22Rv1 (cell line): ENCODE measurements around the gene SETD2.

Experiments
- ZFX ChIP-seq: fragments of 450-650 bp; IDR thresholded peaks from 2 replicates; pipeline ENCODE4 v1.6.1; 2017; ENCODE audit warnings: antibody characterized with exemption, borderline replicate concordance
- TF ChIP-seq, protein P1 (sequence below): fragments of 450-650 bp; IDR thresholded peaks from 2 replicates; pipeline ENCODE4 v1.5.1; 2017; ENCODE audit warnings: mild to moderate bottlenecking

DNA sequence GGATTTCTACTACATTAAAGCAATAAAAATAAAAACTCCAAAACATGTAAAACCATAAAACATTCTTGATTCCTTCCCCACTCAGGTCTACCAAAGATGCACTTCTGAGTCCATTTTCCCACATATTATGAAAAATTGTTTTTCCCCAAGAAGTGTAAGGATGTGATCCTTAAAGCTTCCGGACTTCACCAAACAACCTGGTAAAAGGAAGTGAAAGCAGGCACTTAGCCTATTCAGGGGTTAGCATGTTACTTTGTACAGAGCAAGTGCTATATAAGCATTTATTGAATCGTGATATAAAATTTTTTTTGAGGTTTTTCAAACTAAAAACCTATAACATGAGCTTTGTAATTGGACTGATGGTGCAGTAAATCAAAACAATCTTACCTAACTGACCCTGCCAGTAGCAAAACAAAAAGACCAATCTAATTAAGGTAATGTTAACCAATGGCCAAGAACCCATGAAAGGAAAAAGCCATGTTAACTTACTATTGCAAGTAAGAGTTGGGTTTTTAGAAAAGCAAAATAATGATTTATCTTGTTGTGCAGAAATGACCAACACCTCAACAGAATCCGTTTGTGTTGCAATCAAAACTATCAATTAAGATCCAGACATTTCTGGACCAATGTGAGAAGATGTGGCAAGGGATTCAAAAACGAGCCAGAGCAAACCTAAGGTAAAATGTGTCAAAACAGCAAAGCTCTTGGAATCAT, 1.8 kb downstream of the SETD2 start:
- TF ChIP-seq, protein P1, sequence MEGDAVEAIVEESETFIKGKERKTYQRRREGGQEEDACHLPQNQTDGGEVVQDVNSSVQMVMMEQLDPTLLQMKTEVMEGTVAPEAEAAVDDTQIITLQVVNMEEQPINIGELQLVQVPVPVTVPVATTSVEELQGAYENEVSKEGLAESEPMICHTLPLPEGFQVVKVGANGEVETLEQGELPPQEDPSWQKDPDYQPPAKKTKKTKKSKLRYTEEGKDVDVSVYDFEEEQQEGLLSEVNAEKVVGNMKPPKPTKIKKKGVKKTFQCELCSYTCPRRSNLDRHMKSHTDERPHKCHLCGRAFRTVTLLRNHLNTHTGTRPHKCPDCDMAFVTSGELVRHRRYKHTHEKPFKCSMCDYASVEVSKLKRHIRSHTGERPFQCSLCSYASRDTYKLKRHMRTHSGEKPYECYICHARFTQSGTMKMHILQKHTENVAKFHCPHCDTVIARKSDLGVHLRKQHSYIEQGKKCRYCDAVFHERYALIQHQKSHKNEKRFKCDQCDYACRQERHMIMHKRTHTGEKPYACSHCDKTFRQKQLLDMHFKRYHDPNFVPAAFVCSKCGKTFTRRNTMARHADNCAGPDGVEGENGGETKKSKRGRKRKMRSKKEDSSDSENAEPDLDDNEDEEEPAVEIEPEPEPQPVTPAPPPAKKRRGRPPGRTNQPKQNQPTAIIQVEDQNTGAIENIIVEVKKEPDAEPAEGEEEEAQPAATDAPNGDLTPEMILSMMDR: no peak
- TF ChIP-seq ZFX: no peak
